Stimulated activated CD4-positive, alpha-beta T cell treated with anti-CD3 and anti-CD28 coated beads, Interleukin-4, amount 100 ng/mL, for 4 hours (primary cell): ENCODE measurements around the gene LRRC28.
"Not testable (repeated sequence)": the region's sequence is repeated elsewhere in the genome, so short reads cannot be mapped to it uniquely, and the experiment has no call there.

ENCODE experiments used
- DNase-seq, 2 experiments: peaks; one replicate each; pipeline ENCODE4 v3.0.0-alpha.2; 2020

LRRC28 gene

DNA sequence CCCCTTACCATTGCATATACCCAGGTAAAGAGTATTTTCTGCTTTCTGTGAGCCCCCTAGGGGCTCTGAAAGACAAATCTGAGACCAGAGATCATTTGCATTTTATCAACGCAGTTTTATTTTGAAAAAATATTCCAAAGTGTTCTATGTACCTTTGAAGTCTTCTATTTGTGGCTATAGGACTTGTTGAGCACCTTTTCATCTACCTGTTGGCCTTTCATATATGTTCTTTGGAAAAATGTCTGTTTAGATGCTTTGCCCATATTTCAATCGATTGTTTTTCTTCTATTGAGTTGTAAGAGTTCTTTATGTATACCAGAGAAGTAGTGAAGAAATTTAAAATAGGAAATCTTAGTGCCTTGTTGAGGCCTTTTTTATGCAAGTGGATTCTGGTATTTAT, 94.0 kb downstream of the LRRC28 start:
- DNase-seq: no peak

DNA sequence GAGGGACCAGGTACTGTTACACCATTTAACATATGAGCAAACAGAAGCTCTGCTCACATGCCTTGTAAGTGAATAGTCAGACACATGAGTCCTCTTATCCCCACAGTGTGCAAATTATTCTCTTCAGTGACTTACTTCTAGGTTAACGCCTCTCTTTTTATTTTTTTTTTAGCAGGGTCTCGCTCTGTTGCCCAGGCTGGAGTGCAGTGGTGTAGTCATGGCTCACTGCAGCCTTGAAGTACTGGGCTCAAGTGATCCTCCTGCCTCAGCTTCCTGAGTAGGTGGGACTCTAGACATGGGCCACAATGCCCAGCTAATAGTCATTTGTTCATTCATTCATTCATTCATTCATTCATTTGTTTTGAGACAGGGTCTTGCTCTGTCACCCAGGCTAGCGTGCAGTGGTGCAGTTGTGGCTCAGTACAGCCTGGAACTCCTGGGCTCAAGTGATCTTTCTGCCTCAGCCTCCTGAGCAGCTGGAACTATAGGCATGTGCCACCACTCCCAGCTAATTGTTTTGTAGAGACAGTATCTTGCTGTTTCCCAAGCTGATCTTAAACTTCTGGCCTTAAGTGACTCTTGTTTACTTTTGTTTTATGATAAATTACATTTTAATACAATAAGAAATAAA, 94.7 kb downstream of the LRRC28 start:
- DNase-seq: no peak

DNA sequence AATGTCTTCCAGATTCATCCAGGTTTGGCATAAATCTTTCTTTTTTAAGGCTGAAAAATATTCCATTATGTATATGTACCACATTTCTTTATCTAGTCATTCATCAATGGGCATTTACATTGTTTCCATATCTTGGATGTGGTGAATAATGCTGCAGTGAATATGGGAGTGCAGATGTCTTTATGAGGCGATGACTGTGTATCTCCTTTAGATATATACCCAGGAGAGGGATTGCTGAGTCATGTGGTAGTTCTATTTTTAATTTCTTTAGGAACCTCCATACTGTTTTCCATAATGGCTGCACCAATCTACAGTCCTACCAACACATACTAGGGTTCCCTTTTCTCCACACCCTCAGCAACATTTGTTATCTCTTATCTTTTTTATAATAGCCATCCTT, 96.3 kb downstream of the LRRC28 start:
- DNase-seq: no peak

DNA sequence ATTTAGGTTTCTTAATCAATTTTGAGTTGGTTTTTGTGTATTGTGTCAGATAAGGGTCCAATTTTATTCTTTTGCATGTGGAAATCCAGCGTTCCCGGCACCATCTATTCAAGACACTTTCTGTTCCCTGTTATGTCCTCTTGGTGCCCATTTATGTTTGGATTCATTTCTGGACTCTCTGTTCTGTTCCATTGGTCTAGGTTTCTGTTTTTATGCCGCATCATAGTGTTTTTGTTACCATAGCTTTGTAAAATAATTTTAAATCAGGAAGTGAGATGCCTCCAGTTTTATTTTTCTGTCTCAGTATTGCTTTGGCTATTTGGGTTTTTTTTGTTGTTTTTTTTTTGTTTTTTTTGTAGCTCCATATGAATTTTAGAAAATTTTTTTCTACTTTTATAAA, 97.1 kb downstream of the LRRC28 start:
- DNase-seq: no peak

DNA sequence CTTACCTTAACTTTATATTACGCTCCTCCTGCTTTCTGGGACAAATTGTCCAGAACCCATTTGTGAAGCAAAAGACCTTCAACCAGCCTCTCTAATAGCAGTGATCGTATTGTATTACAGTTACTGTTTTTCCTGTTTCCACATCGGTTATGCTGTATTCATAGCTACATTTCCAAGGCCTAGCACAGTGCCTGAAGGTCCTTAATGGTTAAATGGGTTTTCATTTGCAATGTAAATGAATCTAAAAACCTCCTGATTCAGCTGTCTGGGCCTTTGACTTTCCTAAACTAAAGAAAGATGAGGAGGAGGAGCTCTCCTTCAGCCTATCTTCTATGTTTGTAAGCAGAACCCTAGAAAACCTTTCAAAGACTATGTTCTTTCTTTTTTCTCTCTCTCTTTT, 99.1 kb downstream of the LRRC28 start:
- no peak for DNase-seq

DNA sequence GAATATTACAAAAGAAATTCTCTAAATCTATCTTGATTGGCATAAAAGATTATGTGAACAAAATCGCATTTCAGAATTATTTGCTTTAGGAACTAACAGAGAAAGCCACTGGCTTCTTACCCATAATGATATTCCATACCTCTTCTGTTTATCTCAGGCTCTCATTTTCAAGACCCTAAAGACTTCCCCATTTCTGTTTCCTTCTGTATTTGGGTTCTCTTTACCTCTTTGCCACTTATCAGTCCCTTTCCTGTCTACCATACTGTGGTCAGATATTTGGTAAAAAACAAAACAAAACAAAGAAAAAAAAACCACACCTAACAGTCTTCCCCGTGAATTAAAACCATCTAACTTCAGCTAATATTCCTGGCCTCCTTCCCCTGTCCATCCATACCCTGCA, 108.5 kb downstream of the LRRC28 start:
- DNase-seq: no peak

DNA sequence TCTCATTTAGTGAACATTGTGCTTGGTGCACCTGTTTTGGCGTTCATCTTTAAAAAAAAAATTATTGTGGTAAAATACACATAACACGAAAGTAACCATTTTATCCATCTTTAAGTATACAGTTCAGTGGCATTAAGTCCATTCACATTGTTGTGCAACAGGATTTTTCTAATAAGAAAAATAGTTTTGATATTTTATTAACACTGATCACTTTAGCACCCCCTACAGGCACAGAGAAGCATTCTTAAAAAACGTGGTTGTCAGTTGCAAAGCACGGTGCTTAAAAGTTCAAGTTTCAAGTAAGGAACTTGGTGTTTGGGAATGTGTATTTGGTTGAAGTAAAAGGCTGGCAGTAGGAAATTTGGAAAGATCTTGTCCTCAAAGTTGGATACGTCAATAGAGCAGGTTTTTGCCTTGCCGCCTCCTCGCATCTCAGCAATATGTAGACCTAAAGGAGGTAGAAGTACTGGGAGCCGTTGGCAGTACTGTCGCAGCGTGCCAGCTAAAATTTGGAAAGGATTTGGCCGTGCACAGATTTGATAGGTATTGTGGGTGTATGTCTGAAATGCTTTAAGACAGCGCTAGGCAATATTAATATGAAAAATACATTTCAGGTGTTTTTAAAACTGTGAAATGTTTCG, 110.4 kb downstream of the LRRC28 start:
- DNase-seq: no peak

DNA sequence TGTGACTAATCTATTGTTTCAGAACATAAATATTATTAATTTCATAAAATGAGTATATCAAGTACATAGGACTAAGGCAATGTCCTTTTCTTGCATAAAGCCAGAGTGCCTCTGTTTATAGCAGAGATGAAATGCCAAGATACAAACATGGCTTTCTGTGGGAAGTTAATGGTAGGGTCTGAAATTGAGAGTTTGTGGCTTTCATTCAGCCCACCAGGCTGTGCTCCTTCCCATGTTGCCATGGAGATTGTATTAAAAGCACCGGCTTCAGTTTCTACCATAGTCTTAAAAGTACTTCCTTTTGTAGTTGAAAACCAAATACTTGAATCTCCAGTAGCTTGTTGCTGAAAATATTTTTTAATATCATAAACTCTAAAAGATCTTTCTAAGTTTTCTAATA, 114.0 kb downstream of the LRRC28 start:
- no peak for DNase-seq

DNA sequence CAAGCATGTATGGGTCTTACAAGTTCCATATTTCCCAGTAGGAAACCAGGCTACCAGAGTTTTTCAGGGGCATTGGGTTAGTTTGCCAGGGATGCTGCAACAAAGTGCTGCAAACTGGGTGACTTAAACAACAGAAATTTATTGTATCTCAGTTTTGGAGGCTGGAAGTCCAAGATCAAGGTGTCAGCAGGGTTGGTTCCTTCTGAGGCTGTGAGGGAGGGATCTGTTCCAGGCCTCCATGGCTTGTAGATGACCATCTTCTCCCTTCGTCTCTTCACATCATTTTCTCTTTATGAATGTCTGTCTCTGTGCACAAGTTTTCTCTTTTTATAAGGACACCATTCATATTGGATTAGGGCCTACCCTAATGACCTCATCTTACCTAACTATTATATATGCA, 114.7 kb downstream of the LRRC28 start:
- no peak for DNase-seq

DNA sequence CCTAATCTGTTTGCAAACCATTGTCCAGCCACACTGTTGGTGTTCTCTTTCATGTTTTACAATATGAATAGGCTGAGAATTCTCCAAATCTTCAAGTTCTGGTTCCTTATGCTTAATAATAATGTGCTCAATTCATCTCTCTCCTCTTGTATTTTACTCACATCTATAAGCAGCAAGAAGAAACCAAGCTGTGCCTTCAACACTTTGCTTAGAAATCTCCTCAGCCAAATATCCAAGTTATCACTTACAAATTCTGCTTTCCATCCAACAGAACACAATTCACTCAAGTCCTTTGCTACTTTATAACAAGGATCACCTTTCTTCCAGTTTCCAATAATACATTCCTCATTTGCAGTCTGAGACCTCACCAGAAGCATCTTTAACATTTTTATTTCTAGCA, 117.5 kb downstream of the LRRC28 start:
- no peak for DNase-seq

DNA sequence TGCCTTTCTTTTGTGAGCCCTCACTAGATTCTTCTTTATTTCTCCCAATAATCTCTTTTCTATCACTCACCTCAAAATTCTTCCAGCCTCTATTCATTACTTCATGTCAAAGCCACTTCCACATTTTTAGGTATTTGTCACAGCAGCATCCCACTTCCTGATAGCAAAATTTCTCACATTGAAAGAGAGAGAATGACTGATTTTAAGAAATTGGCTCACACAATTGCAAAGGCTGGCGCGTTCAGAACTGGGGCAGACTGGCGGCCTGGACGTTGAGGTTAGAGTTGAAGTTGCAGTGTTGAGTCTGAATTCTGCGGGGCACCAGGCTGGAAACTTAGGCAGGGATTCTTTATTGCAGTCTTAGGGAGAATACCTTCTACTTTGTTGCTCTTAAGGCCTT, 117.9 kb downstream of the LRRC28 start:
- no peak for DNase-seq

DNA sequence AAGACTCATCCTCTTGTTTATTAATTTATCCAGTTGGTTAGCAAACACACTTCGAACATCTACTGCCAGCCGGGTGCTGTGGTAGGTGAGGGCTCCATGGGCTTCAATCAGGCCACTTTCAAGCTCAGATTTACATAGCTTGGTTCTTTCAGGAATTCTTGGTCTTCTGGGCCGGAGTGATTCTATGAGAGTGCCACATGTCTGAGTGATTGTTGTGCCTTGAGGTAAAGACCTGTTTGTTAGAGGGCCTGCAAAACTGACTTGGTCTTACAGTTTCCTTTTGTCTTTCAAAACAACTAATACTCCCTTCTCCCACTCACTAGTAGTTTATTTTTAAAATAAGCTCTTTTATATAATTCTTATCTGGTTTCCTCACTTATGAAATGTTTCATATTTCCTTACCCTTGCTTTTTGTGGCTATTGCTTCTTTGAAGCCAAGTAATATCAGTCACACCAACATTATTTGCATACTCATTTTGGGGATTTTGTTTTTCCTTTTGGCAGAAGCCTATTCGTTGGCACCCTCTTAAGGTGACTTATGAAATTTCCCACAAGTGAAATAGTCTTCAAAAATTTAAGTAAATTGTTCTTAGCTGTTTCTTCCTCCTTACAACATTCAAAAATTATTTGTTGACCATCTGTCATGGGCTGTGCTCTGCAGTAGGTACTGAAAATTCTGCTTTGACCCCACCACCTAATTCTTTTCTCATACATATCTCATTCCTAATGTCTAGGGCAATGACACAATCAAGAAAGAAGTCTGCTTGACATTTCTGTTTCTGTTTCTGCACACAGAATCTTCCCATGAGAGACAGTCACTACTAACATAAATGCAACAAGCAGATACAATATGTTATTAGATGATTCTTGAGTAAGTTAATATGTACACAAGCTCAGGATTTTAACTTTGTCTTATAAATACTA, 120.2 kb downstream of the LRRC28 start:
- no peak for DNase-seq

DNA sequence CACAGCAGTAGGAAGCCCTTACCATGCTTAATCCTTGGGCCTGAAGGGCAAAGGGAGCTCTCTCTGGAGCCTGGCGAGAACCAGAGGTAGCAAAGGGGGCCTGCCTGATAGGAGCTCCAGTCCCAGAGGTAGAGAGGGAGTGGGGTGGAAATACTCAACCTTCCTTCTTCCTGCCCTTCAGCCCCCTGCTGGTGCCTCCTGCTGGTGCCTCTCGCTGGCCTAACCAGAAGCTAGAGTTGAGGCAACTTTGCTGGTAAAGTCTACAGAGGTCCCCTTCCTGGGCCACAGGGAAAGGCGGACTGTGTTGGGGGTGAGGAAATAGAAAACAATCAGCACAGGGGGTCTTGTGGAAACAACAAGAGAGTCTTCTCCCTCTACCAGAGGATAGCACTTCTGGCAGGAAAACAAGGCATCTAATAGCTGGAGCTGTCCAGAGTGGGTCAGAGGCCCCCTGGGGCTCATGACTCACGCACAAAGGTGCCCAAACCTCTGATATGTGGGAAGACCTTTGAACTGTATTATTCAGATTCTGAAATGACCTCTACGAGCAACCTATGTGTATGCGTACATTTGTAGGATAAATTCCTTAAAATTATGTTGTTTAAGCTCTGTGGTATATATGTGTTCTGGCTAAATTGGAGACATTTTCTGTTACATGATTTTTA, 133.9 kb downstream of the LRRC28 start:
- no peak for DNase-seq

DNA sequence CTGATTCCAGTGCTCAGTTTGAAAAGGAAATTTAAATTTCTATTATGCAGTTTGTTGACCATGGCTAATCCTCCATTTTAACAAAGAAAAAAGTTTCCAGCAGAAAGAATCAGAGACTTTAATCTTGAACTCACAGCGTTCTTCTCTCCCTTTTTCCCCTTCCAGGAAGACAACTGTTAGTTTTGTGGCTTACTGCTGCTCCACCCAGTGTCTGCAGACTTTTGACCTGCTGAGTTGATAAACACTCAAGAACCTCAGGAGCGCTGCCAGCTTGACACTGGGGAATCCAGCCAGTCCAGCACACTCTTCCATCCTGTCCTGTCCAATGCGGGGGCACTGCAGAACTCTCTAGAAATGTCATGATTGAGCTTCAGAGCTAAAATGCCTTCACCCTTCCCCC, 134.6 kb downstream of the LRRC28 start:
- no peak for DNase-seq

DNA sequence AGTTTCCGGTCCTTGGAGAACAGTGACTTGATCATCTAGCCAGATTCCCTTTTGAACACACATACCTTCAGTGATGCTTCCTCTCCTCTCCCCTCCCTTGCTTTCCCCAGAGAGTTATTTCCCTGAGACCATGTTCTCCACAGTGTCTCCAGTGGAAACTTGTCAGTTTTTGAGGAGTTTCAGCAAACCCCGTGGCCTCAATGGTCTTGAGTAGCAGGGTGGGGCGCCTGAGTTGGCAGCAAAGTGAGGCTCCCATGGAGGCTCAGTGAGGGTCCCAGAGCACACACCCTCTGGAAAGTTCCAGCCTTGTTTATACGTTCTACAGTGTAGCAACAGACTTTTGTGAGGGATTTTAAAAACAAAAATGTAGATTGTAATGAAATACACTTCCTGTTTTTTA, 135.1 kb downstream of the LRRC28 start:
- DNase-seq: no peak

DNA sequence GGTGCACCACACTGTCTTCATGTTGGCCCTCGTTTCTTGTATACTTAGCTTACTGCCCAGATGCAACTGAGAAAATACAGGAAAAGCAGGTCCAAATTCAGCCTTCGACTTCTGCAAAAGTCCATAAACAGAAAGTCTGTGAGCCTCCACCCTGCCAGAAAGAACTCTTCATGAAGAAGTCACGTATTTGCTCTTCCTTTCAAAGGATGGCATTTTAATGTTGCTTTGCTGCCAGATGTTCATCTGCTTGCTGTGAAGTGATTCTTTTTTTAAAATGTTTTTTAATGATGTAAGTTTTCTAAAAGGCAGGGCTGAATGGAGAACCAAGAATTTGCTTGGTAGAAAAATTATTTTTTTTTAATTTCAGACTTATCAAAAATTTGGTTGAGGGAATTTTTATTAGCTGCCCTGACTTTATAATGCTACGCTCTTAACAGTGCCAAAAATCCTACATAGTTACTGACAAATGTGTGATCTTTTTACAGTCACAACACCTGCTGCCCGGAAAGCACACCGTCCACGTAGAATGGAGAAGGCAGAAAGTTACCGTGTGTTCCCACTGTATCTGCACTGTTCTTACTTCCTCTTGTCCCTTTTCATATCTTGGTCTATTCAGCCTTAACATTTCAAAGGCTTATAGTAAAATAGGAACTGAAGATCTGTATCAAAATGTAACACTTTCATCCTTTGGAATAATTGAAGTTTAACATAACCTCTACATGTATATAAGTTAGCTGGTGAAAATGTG, 136.3 kb downstream of the LRRC28 start:
- DNase-seq: no peak

DNA sequence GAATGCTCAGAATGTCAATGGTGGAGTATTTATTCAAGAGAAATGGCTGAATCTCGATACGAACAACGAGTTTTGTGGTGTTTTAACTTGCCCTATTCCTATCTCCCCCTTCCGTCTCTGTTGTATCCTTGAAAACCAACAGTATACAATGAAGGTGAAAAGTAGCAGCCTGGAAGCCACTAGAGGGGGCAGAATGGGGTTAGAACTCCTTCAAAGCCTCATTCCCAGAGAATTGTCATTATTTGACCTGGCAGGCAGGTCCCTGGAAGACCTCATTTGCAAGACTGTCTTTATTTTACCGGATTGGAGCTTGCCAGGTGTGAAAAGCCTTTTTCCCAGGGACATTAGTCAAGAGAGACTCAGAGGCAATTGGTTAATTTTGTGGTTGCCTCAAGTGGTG, 139.4 kb downstream of the LRRC28 start:
- DNase-seq: no peak

DNA sequence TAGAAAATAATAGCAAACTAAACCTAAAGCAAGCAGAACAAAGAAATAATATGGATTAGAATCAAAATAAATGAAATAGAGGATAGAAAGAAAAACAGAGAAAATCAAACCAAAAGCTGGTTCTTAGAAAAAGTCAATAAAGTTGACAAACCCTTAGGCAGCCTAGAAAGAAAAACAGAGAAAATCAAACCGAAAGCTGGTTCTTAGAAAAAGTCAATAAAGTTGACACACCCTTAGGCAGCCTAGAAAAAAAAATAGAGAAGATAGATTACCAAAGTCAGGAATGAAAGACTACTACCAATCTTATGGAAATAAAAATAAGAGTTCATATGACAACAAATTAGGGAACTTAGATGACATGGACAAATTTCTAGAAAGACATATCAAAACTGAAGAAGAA, 142.4 kb downstream of the LRRC28 start:
- DNase-seq: no peak

DNA sequence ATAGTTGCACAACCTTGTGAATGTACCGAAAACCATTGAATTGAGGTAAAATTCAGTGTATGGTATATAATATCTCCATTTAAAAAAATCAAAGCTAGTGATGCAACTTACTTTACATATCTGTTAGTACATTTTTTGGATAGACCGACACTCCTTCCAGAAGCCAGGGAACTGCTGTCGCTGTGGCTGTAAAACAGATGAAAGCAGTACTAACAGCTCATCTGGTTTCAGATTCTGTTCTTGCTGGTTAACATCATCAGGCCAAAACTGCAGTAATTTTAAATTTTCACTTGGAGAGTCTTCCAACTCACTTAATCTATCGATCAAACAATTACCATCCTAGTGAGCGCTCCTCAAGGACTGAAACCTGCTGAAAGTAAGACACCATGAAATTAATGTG, 145.1 kb downstream of the LRRC28 start:
- no peak for DNase-seq

DNA sequence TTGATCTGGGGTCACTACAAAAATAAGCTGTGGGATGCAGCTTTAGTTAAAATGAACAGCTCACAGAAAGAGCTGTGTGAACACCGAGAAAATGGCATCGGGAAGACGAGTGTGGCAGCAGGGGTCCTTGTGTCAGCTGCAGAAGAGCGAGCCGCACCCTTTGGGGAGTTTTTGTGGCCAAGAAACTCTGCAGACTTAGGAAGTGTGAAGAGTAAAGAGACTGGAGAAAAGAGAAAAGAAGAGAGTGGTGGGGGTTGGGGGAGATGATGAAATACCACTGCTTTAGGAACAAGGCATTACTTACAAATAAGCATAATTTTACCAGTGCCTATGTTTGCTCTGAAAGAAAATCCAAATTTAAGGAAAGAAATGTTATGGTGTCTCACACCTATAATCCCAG, 147.8 kb downstream of the LRRC28 start:
- DNase-seq: no peak

DNA sequence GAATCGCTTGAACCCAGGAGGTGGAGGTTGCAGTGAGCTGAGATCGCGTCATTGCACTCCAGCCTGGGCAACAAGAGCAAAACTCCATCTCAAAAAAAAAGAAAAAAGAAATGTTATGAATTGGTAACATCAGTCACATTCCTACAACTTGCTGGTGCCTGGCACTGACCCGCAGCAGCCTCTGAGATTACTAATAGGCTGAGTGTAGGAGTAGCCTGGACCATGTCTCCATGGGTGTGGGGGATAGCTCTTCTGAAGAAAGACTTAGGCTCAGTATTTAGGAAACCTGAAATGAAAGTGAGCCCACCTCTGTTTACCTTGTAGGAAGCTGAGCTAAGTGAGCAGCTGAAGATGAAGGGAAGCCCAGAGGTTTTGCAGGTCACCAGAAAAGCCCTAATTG, 148.3 kb downstream of the LRRC28 start:
- DNase-seq: no peak

DNA sequence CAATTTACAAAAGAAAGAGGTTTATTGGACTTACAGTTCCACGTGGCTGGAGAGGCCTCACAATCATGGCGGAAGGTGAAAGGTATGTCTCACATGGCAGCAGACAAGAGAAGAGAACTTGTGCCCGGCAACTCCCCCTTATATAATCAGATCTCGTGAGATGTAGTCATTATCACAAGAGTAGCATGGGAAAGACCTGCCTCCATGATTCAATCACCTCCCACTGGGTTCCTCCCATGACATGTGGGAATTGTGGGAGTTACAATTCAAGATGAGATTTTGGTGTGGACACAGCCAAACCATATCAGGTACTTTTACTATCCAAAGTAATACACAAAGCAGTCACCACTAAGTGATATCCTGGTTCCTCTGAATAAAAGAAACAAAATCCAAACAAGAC, 149.9 kb downstream of the LRRC28 start:
- not testable (repeated sequence) for DNase-seq
